Mucosa of descending colon (tissue), 3 donors: ENCODE measurements around the gene PROS1. TPM values are rescaled to one million over a fixed set of nuclear protein-coding genes. Genes with fewer than 3 reads are reported as not detected.
"Not testable (repeated sequence)": the region's sequence is repeated elsewhere in the genome, so short reads cannot be mapped to it uniquely, and the experiment has no call there.

Experiments used
- ATAC-seq: fragments of 200-7000 bp; cut with Tn5 transposase; one replicate; pipeline ENCODE4 v1.9.1; 2020; ENCODE audit warnings: mild to moderate bottlenecking, moderate library complexity
- DNase-seq, 3 donors: peaks; one replicate each; pipeline ENCODE4 v3.0.0-alpha.2; 2020
- H3K36me3 ChIP-seq: fragments of 200-600 bp; one replicate; pipeline ENCODE4 v1.8.0; 2021; ENCODE audit warnings: low read depth, mild to moderate bottlenecking
- H3K4me1 ChIP-seq: fragments of 200-600 bp; one replicate; pipeline ENCODE4 v1.8.0; 2021; ENCODE audit warnings: low read depth, mild to moderate bottlenecking
- H3K4me3 ChIP-seq: fragments of 200-600 bp; one replicate; pipeline ENCODE4 v1.8.0; 2021; ENCODE audit warnings: mild to moderate bottlenecking
- H3K9me3 ChIP-seq: fragments of 200-600 bp; one replicate; pipeline ENCODE4 v1.8.0; 2021; ENCODE audit warnings: mild to moderate bottlenecking
- intact Hi-C, 2 donors: fragments of 100-400 bp; cut with DNase I in 1 of 2; cut with micrococcal nuclease in 1 of 2; formaldehyde crosslinking; loops; one replicate each; pipeline versions ENCODE4 v1.11.0 to v1.11.1; 2022; cut with DNase I, micrococcal nuclease
- total RNA-seq, 3 donors: library from RNA; stranded (reverse); fragmentation: NEBNext Ultra II Directional in 2 of 3; extraction: Animal tissue kit (Norgen Biotek cat#: 25700) in 2 of 3; gene quantifications; one replicate each; pipeline versions ENCODE4 v1.2.1 to v1.2.4, GENCODE V29; 2021 to 2023
- TF ChIP-seq, protein P1 (sequence below): fragments of 200-600 bp; IDR thresholded peaks from one replicate; pipeline ENCODE4 v1.8.0; 2022; ENCODE audit warnings: antibody characterized with exemption, mild to moderate bottlenecking
- donor health status: DM: no; HTN: no; CAD: no; lungs with moderate emphysema.
- donor health status: DM: no; HTN: no; CAD: no.
- donor health status: DM: no; HTN: yes; CAD: no.

Gene PROS1
- total RNA-seq, 3 donors from 2014 or later = 6.7 to 30.1 (median 19.7) TPM

DNA sequence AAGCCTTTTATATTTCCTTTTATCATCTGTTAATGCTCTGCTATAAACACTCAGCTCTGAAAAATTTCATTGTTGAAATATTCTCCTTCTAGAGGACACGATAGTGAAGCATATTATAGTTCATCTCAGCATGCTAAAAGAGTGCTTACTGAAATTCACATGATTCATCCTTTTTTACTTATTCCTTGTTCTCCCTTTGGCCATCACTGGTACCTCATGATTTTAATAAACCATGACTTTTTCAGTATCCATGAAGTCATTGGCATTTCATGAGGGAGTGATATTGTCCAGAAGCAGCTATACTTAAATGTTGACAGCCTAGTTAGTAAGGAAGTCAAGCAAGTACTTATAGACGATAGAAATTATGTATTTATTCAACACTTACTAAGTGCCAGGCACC lies 112.7 kb downstream of the PROS1 start:
- H3K9me3 ChIP-seq = no peaks in the 10 kb centered on the region
- H3K4me3 ChIP-seq = no peak overlapping the region
- intact Hi-C loops = no loop called here
- no peaks in the 10 kb centered on the region for H3K4me1 ChIP-seq
- TF ChIP-seq, protein P1, sequence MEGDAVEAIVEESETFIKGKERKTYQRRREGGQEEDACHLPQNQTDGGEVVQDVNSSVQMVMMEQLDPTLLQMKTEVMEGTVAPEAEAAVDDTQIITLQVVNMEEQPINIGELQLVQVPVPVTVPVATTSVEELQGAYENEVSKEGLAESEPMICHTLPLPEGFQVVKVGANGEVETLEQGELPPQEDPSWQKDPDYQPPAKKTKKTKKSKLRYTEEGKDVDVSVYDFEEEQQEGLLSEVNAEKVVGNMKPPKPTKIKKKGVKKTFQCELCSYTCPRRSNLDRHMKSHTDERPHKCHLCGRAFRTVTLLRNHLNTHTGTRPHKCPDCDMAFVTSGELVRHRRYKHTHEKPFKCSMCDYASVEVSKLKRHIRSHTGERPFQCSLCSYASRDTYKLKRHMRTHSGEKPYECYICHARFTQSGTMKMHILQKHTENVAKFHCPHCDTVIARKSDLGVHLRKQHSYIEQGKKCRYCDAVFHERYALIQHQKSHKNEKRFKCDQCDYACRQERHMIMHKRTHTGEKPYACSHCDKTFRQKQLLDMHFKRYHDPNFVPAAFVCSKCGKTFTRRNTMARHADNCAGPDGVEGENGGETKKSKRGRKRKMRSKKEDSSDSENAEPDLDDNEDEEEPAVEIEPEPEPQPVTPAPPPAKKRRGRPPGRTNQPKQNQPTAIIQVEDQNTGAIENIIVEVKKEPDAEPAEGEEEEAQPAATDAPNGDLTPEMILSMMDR = no peak
- ATAC-seq (no peak), DNase-seq (no peak)
- no peaks in the 10 kb centered on the region for H3K36me3 ChIP-seq

DNA sequence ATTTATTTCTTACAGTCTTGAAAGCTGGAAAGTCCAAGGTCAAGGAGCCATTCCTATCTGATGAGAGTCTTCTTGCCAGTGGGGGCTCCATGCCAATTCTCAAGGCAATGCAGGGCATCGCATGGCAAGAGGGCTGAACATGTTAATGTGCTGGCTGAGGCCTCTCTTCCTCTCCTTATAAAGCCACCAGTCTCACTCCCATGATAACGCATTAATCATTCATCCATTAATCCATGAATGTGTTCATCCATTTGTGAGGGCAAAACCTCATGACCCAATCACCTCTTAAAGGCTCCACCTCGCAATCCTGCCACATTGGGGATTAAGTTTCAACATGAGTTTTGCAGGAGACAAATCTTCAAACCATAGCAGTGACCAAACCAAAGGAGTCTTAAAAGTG lies 118.3 kb downstream of the PROS1 start:
- DNase-seq (no peak), ATAC-seq (no peak)
- intact Hi-C loops = no loop called here
- H3K9me3 ChIP-seq = no peaks in the 10 kb centered on the region
- H3K4me3 ChIP-seq = no peak overlapping the region
- no peaks in the 10 kb centered on the region for H3K36me3 ChIP-seq
- TF ChIP-seq, protein P1 = no peak
- H3K4me1 ChIP-seq = no peaks in the 10 kb centered on the region

DNA sequence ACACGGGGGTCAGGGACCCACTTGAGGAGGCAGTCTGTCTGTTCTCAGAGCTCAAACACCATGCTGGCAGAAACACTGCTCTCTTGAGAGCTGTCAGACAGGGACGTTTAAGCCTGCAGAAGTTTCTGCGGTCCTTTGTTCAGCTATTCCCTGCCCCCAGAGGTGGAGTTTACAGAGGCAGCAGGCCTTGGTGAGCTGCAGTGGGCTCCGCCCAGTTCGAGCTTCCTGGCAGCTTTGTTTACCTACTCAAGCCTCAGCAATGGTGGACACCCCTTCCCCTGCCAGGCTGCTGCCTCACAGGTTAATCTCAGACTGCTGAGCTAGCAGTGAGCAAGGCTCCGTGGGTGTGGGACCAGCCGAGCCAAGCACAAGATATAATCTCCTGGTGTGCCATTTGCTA lies 121.5 kb downstream of the PROS1 start:
- H3K9me3 ChIP-seq, H3K4me1 ChIP-seq, H3K4me3 ChIP-seq, ATAC-seq, H3K36me3 ChIP-seq, DNase-seq, intact Hi-C loops: not testable (repeated sequence)

DNA sequence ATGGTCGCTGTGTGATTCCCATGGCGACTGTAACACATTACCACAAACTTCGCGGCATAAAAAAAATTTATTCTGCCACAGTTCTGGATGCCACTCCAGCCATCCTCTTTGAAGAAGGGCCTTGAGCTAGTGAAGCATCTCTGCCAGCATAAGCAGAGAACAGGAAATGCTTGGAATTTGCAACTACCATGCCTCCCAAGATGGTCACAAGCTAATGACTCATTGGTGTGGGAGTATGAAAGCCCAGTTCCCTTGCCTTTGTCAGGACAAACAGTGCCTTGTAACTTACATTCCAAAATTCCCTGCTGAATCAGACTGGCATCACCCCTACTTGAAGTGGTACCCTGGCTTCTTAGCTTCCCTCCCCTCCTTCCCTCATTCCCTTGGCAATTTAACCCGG lies 129.7 kb downstream of the PROS1 start:
- Histone ChIP-seq H3K4me3 (no peak overlapping the region), H3K36me3 (no peaks in the 10 kb centered on the region), H3K4me1 (no peaks in the 10 kb centered on the region), H3K9me3 (peaks cover 3% of the 10 kb centered on the region)
- intact Hi-C loops = no loop called here
- DNase-seq = no peak
- ATAC-seq = no peak
- TF ChIP-seq, protein P1 = no peak

DNA sequence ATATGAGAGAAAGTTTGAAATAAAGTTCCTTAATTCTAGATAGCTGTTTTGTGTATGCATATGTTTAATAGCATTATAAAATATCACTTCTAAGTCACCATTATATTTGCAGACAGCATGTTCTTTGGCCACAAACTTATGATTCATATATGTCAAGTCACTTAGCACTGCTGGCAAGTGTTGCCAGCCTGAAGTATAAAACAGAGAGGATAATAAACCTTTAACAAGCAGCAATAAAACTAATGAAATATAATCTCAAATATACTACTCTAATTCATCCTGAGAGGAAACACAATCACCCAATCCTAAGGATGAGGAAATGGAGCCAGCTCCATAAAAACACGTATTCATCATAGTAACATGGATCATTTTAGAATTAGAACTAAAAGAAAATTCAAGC lies 134.5 kb downstream of the PROS1 start:
- H3K4me1 ChIP-seq, intact Hi-C loops, H3K4me3 ChIP-seq, H3K36me3 ChIP-seq, DNase-seq, ATAC-seq, H3K9me3 ChIP-seq: not testable (repeated sequence)

Other genes with a start within 250 kb of the PROS1 start
- 1 to 10 TPM; 2.6 to 9.1 (median 4.1) TPM for gene ARL13B, start 6.3 kb upstream of the PROS1 start, total RNA-seq
- gene STX19, start 54.7 kb upstream of the PROS1 start, total RNA-seq = 10 to 100 TPM in 2 of 3 donors, 1 to 10 TPM in 1; 7.5 to 20.6 (median 18.9) TPM
- 1 to 10 TPM; 5.4 to 9.1 (median 6.2) TPM for gene DHFR2, start 89.0 kb upstream of the PROS1 start, total RNA-seq
- gene NSUN3, start 89.2 kb upstream of the PROS1 start, total RNA-seq = 10 to 100 TPM; 18.6 to 33.9 (median 23.0) TPM